Activated CD8-positive, alpha-beta T cell treated with anti-CD3 and anti-CD28 coated beads for 36 hours (primary cell): ENCODE measurements around the gene MIEN1. TPM values are rescaled to one million over a fixed set of nuclear protein-coding genes. Genes with fewer than 3 reads are reported as not detected.

ENCODE experiments used
- ATAC-seq: fragments of 200-7000 bp; cut with Tn5 transposase; one replicate; pipeline ENCODE4 v1.10.0; 2021; ENCODE audit warnings: mild to moderate bottlenecking, moderate library complexity
- CTCF ChIA-PET: fragments of 350-600 bp; sonication (Branson Sonifier 250); formaldehyde crosslinking; loops from one replicate; lab custom pipeline; 2021; ENCODE audit warnings: antibody characterized with exemption; lab: Charles Lee
- POLR2A ChIA-PET: fragments of 350-600 bp; sonication (Branson Sonifier 250); formaldehyde crosslinking; loops from one replicate; lab custom pipeline; 2021; ENCODE audit warnings: antibody characterized with exemption; lab: Charles Lee
- DNase-seq: peaks from one replicate; pipeline ENCODE4 v3.0.0-alpha.2; 2020
- H3K27ac Mint-ChIP-seq: one replicate; pipeline ENCODE4 v1.8.0; 2021; ENCODE audit warnings: mild to moderate bottlenecking, mixed read lengths
- H3K27me3 Mint-ChIP-seq: one replicate; pipeline ENCODE4 v1.8.0; 2021; ENCODE audit warnings: mixed read lengths
- H3K36me3 Mint-ChIP-seq: one replicate; pipeline ENCODE4 v1.8.0; 2021; ENCODE audit warnings: low read depth, mixed read lengths
- H3K4me1 Mint-ChIP-seq: one replicate; pipeline ENCODE4 v1.8.0; 2021; ENCODE audit warnings: low read depth, mixed read lengths
- H3K4me3 Mint-ChIP-seq: one replicate; pipeline ENCODE4 v1.8.0; 2021; ENCODE audit warnings: mild to moderate bottlenecking, moderate library complexity, mixed read lengths
- H3K9me3 Mint-ChIP-seq: one replicate; pipeline ENCODE4 v1.8.0; 2021; ENCODE audit warnings: mixed read lengths
- intact Hi-C: fragments of 100-400 bp; cut with micrococcal nuclease; formaldehyde crosslinking; loops from one replicate; pipeline ENCODE4 v1.10.0; 2022
- total RNA-seq, 2 experiments: library from RNA; stranded (reverse); gene quantifications; one replicate each; pipeline ENCODE4 v1.2.3, GENCODE V29; 2021
- TF ChIP-seq, protein P1 (sequence below): fragments of 200-600 bp; IDR thresholded peaks from one replicate; pipeline ENCODE4 v1.8.0; 2022; ENCODE audit warnings: antibody characterized with exemption, mild to moderate bottlenecking

Gene MIEN1
- total RNA-seq, 2 experiments from 2014 or later = 32.5 to 34.0 TPM

DNA sequence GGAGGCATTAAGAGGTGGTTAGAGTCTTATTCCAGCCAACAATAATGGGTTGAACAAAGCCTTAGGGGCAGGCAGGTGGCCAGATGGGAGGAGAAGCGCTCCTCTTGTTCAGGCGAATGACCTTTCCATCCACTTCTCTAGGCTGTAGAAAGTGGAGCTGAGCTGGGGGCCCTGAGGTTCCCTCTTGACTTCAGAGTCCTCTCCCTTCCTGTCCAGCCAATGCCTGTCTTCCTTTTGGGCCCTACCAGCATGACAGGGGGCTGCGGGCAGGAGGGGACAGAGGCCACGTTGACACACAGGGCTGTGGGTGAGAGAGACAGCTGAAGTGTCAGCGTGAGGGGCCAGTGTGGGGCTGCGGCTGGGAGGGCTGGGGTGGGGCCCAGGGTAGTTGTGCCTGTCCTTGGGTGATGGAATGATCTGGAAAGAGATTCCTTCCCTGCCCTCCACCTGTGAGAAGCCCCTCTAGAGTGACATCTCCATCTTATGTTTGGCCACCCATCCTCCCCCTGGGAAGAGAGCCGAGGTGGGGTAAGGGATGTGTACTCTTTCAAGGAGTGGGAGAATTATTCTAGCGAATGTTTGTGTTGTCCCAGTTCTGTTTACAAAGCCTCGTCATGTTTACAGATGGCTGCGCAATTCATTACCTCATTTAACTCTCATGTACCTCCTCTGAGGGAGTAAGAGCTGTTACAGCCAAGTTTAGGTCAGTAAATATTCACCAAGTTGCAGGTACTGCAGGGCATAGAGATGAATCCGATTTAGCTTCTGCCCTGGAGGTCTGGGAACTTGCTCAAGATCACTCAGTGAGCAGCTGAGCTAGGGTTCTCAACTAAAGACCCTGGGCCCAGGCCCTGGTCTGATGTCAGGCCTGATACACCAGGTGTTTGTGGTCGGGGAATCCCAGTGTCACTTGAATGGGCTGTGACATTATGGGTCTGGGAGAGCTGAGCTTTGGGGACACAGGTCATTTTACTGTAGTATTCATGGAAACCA, 27.1 kb downstream of the MIEN1 start:
- peaks cover 27% of the 10 kb centered on the region for H3K27me3 Mint-ChIP-seq
- peaks cover 2% of the 10 kb centered on the region for H3K36me3 Mint-ChIP-seq
- no peaks in the 10 kb centered on the region for H3K9me3 Mint-ChIP-seq
- ATAC-seq (no peak), DNase-seq (peak; percentile 31)
- TF ChIP-seq, protein P1, sequence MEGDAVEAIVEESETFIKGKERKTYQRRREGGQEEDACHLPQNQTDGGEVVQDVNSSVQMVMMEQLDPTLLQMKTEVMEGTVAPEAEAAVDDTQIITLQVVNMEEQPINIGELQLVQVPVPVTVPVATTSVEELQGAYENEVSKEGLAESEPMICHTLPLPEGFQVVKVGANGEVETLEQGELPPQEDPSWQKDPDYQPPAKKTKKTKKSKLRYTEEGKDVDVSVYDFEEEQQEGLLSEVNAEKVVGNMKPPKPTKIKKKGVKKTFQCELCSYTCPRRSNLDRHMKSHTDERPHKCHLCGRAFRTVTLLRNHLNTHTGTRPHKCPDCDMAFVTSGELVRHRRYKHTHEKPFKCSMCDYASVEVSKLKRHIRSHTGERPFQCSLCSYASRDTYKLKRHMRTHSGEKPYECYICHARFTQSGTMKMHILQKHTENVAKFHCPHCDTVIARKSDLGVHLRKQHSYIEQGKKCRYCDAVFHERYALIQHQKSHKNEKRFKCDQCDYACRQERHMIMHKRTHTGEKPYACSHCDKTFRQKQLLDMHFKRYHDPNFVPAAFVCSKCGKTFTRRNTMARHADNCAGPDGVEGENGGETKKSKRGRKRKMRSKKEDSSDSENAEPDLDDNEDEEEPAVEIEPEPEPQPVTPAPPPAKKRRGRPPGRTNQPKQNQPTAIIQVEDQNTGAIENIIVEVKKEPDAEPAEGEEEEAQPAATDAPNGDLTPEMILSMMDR = no peak
- H3K4me1 Mint-ChIP-seq = peaks cover 17% of the 10 kb centered on the region
- H3K4me3 Mint-ChIP-seq = no peak overlapping the region
- ChIA-PET POLR2A (no interaction called here), CTCF (interaction anchor here (0.8 to 1.5 kb wide), 6 partner anchors 11 to 82 kb away, joined by 3 to 5 read pairs (median 3); partner anchors contain the start of gene PNMT)
- no peak overlapping the region for H3K27ac Mint-ChIP-seq
- intact Hi-C loops = no loop called here

DNA sequence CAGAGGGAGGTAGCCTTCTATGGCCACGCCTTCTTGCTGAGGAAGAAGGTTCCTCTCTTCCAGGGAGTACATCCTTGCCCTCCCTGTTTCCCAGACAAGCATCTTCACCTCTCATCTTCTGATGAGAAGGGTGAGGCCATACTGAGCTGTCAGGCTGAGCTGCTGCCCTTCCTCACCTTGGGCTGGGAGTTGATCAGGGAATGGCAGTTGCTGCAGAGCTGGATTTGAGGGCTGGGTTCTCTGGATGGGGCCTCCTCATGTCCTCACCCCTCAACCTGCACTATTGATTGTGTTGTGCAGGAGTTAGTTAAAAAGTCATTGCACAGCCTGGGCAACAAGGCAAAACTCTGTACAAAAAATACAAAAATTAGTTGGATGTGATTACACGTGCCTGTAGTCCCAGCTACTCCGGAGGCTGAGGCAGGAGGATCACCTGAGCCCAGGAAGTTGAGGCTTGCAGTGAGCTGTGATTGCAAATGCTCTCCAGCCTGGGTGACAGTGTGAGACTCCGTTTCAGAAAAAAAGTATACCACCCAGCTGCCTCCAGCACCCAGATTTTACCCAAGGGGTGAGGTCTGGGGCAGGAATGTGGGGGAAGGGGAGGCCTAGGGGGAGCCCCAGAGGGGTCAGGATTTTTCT, 28.4 kb downstream of the MIEN1 start:
- intact Hi-C loops = no loop called here
- DNase-seq = no peak
- peaks cover 29% of the 10 kb centered on the region for H3K27me3 Mint-ChIP-seq
- H3K36me3 Mint-ChIP-seq = peaks cover 2% of the 10 kb centered on the region
- no peak overlapping the region for H3K27ac Mint-ChIP-seq
- CTCF ChIA-PET = interaction anchor here (1.2 kb wide), 1 partner anchor 19 kb away, joined by 3 read pairs; no protein-coding TSS in a partner anchor
- POLR2A ChIA-PET = no interaction called here
- no peaks in the 10 kb centered on the region for H3K9me3 Mint-ChIP-seq
- TF ChIP-seq, protein P1 = no peak
- no peak overlapping the region for H3K4me3 Mint-ChIP-seq
- H3K4me1 Mint-ChIP-seq = peaks cover 11% of the 10 kb centered on the region
- no peak for ATAC-seq

DNA sequence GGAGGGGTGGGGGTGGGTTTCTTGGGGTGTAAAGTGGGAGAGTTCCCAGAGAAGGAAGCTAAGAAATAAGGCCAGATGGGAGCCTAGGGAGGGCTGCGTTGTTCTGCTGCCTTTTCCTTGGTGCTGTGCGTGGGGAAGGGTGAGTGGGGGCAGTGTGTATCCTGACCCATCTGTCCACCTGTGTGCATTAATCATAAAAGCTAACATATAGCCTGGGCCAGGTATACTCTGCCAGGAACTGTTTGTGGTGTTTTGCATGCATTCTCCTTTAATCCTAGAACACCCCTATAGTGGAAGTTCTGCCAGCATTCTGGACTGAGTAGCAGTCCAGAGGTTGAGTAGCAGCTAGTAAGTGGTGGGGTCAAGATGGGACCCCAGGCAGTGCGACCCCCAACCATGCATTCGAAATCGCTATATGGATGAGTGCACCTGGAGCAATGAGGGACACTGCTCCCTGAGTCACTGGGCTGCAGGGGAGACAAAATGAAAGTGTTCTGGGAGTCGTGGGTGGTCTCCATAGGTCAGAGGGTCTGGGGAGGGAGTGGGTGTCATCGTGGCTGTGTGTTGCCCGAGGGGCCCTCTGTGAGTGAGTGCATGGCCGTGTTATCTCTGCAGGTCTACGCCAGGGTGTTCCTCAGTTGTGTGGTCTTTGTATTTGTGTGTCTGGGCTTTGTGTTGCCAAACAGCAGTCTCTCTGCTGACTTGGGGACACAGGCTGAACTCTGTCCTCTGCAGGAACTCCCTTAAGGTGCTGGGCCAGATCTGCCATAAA, 29.1 kb downstream of the MIEN1 start:
- H3K36me3 Mint-ChIP-seq = peaks cover 2% of the 10 kb centered on the region
- POLR2A ChIA-PET = interaction anchor here (1.2 kb wide), 1 partner anchor 14 kb away, joined by 3 read pairs; the partner anchor contains the start of gene PGAP3
- no peak overlapping the region for H3K4me3 Mint-ChIP-seq
- DNase-seq (no peak), ATAC-seq (no peak)
- CTCF ChIA-PET = interaction anchor here (1.0 to 1.8 kb wide), 4 partner anchors 29 to 279 kb away, joined by 3 to 7 read pairs (median 4); partner anchors contain the start of genes MIEN1 and PSMD3
- H3K9me3 Mint-ChIP-seq = no peaks in the 10 kb centered on the region
- TF ChIP-seq, protein P1 = no peak
- peaks cover 29% of the 10 kb centered on the region for H3K27me3 Mint-ChIP-seq
- peaks cover 8% of the 10 kb centered on the region for H3K4me1 Mint-ChIP-seq
- intact Hi-C loops = no loop called here
- no peak overlapping the region for H3K27ac Mint-ChIP-seq

DNA sequence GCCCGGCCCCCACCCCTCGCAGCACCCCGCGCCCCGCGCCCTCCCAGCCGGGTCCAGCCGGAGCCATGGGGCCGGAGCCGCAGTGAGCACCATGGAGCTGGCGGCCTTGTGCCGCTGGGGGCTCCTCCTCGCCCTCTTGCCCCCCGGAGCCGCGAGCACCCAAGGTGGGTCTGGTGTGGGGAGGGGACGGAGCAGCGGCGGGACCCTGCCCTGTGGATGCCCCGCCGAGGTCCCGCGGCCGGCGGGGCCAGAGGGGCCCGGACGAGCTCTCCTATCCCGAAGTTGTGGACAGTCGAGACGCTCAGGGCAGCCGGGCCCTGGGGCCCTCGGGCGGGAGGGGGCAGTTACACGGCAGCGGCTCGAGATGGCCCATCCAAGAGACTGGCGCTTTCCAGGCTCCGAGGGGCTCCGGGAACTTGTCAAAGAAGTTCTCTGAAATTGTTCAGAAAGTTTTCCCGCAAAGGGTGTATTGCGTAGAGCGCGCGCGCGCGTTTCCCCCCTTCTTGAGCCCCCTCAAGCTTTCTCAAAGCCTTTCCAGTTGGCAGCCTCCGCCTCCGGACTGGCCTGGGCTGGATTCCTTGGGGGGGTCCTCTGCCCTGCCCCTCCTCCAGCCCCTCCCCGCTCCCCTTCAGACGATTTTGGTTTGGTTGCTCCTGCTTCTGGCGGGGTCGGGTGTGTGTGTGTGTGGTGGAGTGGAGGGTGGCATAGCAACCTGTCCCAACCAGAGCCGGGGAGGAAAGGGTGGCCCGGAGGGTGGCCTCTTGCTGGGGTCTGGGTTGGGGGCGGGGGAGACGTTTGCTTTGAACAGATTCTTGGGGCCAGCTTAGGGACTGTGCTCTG, 30.0 kb downstream of the MIEN1 start:
- CTCF ChIA-PET = interaction anchor here (1.0 to 1.8 kb wide), 4 partner anchors 30 to 280 kb away, joined by 3 to 7 read pairs (median 4); partner anchors contain the start of genes MIEN1 and PSMD3
- Mint-ChIP-seq H3K36me3 (peaks cover 2% of the 10 kb centered on the region), H3K9me3 (no peaks in the 10 kb centered on the region), H3K27ac (no peak overlapping the region), H3K4me3 (no peak overlapping the region), H3K4me1 (peaks cover 8% of the 10 kb centered on the region), H3K27me3 (peaks cover 29% of the 10 kb centered on the region)
- POLR2A ChIA-PET = interaction anchor here (0.6 to 1.2 kb wide), 3 partner anchors 13 to 77 kb away, joined by 3 to 6 read pairs (median 3); partner anchors contain the start of genes MIEN1 and PGAP3
- TF ChIP-seq, protein P1 = no peak
- intact Hi-C loops = no loop called here
- DNase-seq = no peak
- ATAC-seq = no peak
